Ishikawa (cell line): Measurements from ENCODE around the gene ERICH4.

Experiments used
- EP300 ChIP-seq: IDR thresholded peaks from 2 replicates; pipeline ENCODE4 v1.6.1; 2012; ENCODE audit warnings: borderline replicate concordance
- YY1 ChIP-seq: IDR thresholded peaks from 2 replicates; pipeline ENCODE4 v1.6.1; 2012; ENCODE audit warnings: low read depth

GRCh38 chr19:41399091-41399490, 43.9 kb upstream of the ERICH4 start:
- TF ChIP-seq YY1 = no peak
- no peak for TF ChIP-seq EP300
